Astrocyte of the cerebellum (primary cell): Measurements from ENCODE around the gene ZMYM1.
"Not testable (repeated sequence)": the region's sequence is repeated elsewhere in the genome, so short reads cannot be mapped to it uniquely, and the experiment has no call there.

ENCODE experiments used
- DNase-seq: peaks from one replicate; pipeline ENCODE4 v3.0.0-alpha.2; 2011; ENCODE audit warnings: low read depth
- H3K4me3 ChIP-seq: 2 replicates; pipeline ENCODE4 v1.5.1; 2011; ENCODE audit warnings: mild to moderate bottlenecking, low read depth, low read length, moderate library complexity
- CTCF ChIP-seq: IDR thresholded peaks from 2 replicates; pipeline ENCODE4 v1.5.1; 2012; ENCODE audit warnings: low read length, low read depth, moderate library complexity, mild to moderate bottlenecking; ENCODE audit errors: missing control alignments
- in situ Hi-C: cut with HindIII; loops from 2 replicates; pipeline ENCODE4 v1.10.0; 2017; ENCODE audit warnings: low sequenced_read_pairs

Gene ZMYM1

GRCh38 chr1:35064265-35064664 lies 14.9 kb upstream of the ZMYM1 start:
- TF ChIP-seq CTCF = no peak
- no peak for DNase-seq
- in situ Hi-C loops = no loop called here
- H3K4me3 ChIP-seq = no peak overlapping the region

DNA sequence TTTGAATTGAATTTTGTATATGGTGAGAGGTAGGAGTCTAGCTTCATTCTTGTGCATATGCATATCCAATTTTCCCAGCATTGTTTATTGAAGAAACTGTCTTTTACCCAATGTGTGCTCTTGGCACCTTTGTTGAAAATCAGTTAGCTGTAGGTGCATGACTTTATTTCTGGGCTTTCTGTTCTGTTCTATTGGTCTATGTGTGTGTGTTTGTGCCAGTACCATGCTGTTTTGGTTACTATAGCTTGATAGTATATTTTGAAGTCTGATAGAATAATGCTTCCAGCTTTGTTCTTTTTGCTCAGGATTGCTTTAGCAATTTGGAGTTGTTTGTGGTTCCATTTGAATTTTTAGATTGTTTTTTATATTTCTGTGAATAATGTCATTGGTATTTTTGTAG lies 9.4 kb upstream of the ZMYM1 start:
- no peak overlapping the region for H3K4me3 ChIP-seq
- DNase-seq = no peak
- in situ Hi-C loops = no loop called here
- no peak for TF ChIP-seq CTCF

DNA sequence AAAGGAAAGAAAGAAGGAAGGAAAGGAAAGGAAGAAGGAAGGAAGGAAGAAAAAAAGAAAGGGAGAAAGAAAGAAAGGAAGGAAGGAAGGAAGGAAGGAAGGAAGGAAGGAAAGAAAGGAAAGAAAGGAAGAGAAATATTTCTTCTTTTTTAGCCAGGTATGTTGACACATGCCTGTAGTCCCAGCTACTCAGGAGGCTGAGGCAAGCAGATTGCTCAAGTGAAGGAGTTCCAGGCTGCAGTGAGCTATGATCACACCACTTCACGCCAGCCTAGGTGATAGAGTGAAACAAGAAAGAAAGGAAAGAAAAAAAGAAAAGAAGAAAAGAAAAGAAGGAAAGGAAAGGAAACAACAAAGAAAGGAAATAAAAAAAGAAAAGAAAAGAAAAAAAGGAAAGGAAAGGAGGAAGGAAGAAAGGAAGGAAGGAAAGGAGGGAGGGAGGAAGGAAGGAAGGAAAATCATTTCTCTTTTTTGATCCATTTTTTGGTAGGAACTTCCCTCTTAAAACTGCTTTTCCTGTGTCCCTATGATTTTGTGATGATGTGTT lies 5.8 kb upstream of the ZMYM1 start:
- H3K4me3 ChIP-seq = no peak overlapping the region
- DNase-seq = no peak
- in situ Hi-C loops = no loop called here
- no peak for TF ChIP-seq CTCF

DNA sequence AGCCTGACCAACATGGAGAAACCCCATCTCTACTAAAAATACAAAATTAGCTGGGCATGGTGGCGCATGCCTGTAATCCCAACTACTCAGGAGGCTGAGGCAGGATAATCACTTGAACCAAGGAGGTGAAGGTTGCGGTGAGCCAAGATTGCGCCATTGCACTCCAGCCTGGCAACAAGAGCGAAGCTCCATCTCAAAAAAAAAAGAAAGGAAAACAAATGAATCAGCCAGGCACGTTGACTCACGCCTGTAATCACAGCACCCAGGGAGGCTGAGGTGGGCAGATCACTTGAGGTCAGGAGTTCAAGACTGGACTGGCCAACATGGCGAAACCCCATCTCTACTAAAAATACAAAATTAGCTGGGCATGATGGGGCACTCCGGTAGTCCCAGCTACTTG lies 2.8 kb upstream of the ZMYM1 start:
- in situ Hi-C loops, DNase-seq, H3K4me3 ChIP-seq: not testable (repeated sequence)

DNA sequence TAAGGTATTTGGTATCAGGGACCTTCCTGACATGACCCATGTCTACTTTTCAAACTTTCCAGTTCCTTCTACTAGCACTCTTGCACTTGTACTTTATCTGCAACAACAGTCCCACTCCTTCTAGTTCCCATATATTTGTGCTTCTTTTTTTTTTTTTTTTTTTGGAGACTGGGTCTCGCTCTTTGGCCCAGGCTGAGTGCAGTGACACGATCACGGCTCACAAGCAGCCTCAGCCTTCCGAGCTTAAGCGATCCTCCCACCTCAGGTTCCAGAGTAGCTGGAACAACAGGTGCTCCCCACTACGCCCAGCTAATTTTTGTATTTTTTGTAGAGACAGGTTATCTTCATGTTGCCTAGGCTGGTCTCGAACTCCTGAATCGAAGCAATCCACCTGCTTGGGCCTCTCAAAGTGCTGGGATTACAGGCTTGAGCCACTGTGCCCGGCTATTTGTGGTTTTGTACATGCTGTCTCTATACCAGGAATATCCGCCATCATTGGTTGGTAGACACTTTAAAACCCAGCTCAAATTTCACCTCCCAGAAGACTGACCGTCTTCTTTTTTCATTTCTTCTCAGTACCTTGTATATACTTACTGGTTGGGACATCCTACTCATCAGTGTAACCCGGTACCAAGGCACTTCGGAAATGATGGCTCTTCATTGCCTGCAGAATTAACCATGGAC lies 1.1 kb downstream of the ZMYM1 start:
- no peak for TF ChIP-seq CTCF
- H3K4me3 ChIP-seq = peak overlapping the region; percentile 76
- no peak for DNase-seq
- in situ Hi-C loops = no loop called here

DNA sequence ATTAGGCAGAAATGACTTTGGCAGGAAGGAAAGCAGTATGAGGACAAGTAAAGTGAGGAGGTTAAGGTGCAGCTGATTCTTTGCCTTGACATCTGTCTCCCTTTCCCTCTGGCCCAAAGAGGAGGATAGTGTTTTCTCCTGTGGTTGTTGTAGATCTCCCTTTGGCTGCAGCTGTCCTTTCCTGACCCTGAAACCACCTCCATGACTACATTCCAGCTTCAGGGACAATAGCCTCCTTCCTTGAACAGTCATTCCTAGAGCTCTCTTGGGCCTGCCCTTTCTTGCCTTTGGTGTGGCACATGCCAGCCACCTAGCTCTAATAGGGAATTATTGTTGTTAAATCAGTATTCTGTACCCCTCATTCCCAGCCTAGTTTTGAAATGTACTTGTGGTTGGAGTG lies 6.2 kb downstream of the ZMYM1 start:
- DNase-seq = no peak
- no peak for TF ChIP-seq CTCF
- in situ Hi-C loops = no loop called here
- H3K4me3 ChIP-seq = no peak overlapping the region

DNA sequence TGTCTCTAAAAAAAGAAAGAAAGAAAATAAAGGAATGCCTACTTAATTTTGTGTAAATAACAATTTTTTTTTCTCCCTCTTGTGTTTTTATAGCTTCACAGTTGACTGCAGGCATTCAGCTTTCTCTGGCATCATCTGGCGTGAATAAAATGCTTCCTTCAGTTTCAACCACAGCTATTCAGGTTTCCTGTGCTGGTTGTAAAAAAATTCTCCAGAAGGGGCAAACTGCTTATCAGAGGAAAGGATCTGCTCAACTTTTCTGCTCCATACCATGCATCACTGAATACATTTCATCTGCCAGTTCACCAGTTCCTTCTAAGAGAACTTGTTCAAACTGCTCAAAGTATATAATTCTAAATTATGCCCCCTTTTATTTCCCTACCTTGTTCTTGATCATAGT lies 18.0 kb downstream of the ZMYM1 start:
- no peak for TF ChIP-seq CTCF
- H3K4me3 ChIP-seq = no peak overlapping the region
- in situ Hi-C loops = no loop called here
- DNase-seq = peak; percentile 32
